PC-3 (cell line): ENCODE results near the gene MTCL3.
"Not testable (repeated sequence)": the region's sequence is repeated elsewhere in the genome, so short reads cannot be mapped to it uniquely, and the experiment has no call there.

Source experiments
- ATAC-seq: fragments of 200-7000 bp; cut with Tn5 transposase; 2 replicates; pipeline ENCODE4 v1.9.1; 2020; ENCODE audit warnings: mild to moderate bottlenecking, moderate library complexity
- BruUV-seq: library from RNA; stranded (reverse); fragments of 400-500 nt; replicated peaks from 2 replicates; lab custom pipeline; 2021; lab: Mats Ljungman, UMichigan
- CTCF ChIA-PET: fragments of 300-600 bp; sonication (Branson Sonifier 250); formaldehyde crosslinking; loops from one replicate; lab custom pipeline; 2022; ENCODE audit warnings: antibody characterized with exemption; lab: Charles Lee
- POLR2A ChIA-PET: fragments of 300-600 bp; sonication (Branson Sonifier 250); formaldehyde crosslinking; loops from one replicate; lab custom pipeline; 2022; ENCODE audit warnings: antibody characterized with exemption; ENCODE audit not compliant: unreplicated experiment; lab: Charles Lee
- DNase-seq: peaks from one replicate; pipeline ENCODE4 v3.0.0-alpha.2; 2015
- H2AFZ ChIP-seq: fragments of 300-600 bp; sonication (generic); 2 replicates; pipeline ENCODE4 v1.6.0; 2016; ENCODE audit warnings: antibody characterized with exemption, low read length
- H3F3A ChIP-seq: fragments of 300-600 bp; sonication (generic); one replicate; pipeline ENCODE4 v1.6.0; 2017; ENCODE audit warnings: antibody characterized with exemption, low read length, control low read depth, mild to moderate bottlenecking; ENCODE audit not compliant: unreplicated experiment
- H3K27ac ChIP-seq: fragments of 300-600 bp; sonication (generic); 2 replicates; pipeline ENCODE4 v1.5.1; 2016; ENCODE audit warnings: mild to moderate bottlenecking, low read length
- H3K27me3 ChIP-seq: fragments of 300-600 bp; sonication (generic); 2 replicates; pipeline ENCODE4 v1.6.1; 2016; ENCODE audit warnings: low read length, mixed read lengths
- H3K36me3 ChIP-seq: fragments of 300-600 bp; sonication (generic); 2 replicates; pipeline ENCODE4 v1.6.1; 2016; ENCODE audit warnings: low read depth, mixed run types, low read length, mixed read lengths
- H3K4me1 ChIP-seq: fragments of 300-600 bp; sonication (generic); 2 replicates; pipeline ENCODE4 v1.5.1; 2016; ENCODE audit warnings: low read length; ENCODE audit not compliant: insufficient read depth
- H3K4me2 ChIP-seq: fragments of 300-600 bp; sonication (generic); 2 replicates; pipeline ENCODE4 v1.6.0; 2016; ENCODE audit warnings: low read length
- H3K4me3 ChIP-seq: fragments of 300-600 bp; sonication (generic); 2 replicates; pipeline ENCODE4 v1.5.1; 2016; ENCODE audit warnings: mild to moderate bottlenecking, low read length, mixed read lengths
- H3K79me2 ChIP-seq: fragments of 300-600 bp; sonication (generic); 2 replicates; pipeline ENCODE4 v1.6.1; 2017; ENCODE audit warnings: low read length, mixed read lengths
- H3K9ac ChIP-seq: fragments of 300-600 bp; sonication (generic); 2 replicates; pipeline ENCODE4 v1.6.0; 2016; ENCODE audit warnings: mild to moderate bottlenecking, low read length
- H3K9me2 ChIP-seq: fragments of 300-600 bp; sonication (generic); replicated peaks from 2 replicates; pipeline ENCODE4 v1.6.1; 2016; ENCODE audit warnings: mixed run types, low read length, mixed read lengths
- H3K9me3 ChIP-seq: fragments of 300-600 bp; sonication (generic); 2 replicates; pipeline ENCODE4 v1.6.1; 2016; ENCODE audit warnings: low read length, mixed read lengths
- H4K20me1 ChIP-seq: fragments of 300-600 bp; sonication (generic); 2 replicates; pipeline ENCODE4 v1.6.1; 2016; ENCODE audit warnings: low read length, mixed read lengths
- EZH2 ChIP-seq: fragments of 300-600 bp; sonication (generic); IDR thresholded peaks from one replicate; pipeline ENCODE4 v1.6.1; 2017; ENCODE audit warnings: antibody characterized with exemption, mild to moderate bottlenecking, low read length; ENCODE audit not compliant: unreplicated experiment
- EZH2phosphoT487 ChIP-seq: fragments of 300-600 bp; sonication (generic); IDR thresholded peaks from 2 replicates; pipeline ENCODE4 v1.6.1; 2018; ENCODE audit warnings: mild to moderate bottlenecking, antibody characterized with exemption, low read length, borderline replicate concordance
- intact Hi-C: fragments of 100-400 bp; cut with micrococcal nuclease; formaldehyde crosslinking; loops from 2 replicates; pipeline ENCODE4 v1.9.0; 2023
- TF ChIP-seq, protein P1 (sequence below): fragments of 300-600 bp; sonication (generic); conservative IDR thresholded peaks from 2 replicates; pipeline ENCODE4 v1.5.1; 2017; ENCODE audit warnings: antibody characterized with exemption, low read depth, mild to moderate bottlenecking, low read length

Gene MTCL3

DNA sequence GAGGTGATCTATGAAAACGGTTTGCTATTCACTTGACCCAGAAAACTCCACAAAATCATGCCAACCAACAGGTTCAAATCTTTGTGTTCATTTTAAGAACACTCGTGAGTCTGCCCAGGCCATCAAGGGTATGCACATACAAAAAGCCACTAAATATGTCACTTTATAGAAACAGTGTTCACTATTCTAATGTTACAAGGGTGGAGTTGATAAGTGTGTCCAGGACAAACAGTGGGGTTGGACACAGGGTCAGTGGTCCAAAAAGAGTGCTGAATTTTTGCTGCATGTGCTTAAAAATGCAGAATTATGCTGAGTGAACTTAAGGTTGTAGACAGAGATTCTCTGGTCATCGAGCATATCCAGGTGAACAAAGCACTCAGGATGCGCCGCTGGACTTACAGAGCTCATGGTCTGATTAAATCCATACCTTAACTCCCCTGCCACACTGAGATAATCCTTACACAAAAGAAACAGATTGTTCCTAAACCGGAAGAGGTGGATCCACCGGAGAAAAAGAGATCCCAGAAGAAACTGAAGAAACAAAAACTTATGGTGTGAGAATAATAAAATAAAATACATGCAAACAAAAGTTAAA lies 83.4 kb downstream of the MTCL3 start:
- intact Hi-C loops: no loop called here
- H3K27me3 ChIP-seq: no peaks in the 10 kb centered on the region
- no peak overlapping the region for H3K9ac ChIP-seq
- ChIA-PET POLR2A (no interaction called here), CTCF (no interaction called here)
- BruUV-seq: no TSS peak
- no peak overlapping the region for H3K27ac ChIP-seq
- no peak for TF ChIP-seq EZH2
- TF ChIP-seq, protein P1, sequence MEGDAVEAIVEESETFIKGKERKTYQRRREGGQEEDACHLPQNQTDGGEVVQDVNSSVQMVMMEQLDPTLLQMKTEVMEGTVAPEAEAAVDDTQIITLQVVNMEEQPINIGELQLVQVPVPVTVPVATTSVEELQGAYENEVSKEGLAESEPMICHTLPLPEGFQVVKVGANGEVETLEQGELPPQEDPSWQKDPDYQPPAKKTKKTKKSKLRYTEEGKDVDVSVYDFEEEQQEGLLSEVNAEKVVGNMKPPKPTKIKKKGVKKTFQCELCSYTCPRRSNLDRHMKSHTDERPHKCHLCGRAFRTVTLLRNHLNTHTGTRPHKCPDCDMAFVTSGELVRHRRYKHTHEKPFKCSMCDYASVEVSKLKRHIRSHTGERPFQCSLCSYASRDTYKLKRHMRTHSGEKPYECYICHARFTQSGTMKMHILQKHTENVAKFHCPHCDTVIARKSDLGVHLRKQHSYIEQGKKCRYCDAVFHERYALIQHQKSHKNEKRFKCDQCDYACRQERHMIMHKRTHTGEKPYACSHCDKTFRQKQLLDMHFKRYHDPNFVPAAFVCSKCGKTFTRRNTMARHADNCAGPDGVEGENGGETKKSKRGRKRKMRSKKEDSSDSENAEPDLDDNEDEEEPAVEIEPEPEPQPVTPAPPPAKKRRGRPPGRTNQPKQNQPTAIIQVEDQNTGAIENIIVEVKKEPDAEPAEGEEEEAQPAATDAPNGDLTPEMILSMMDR: no peak
- TF ChIP-seq EZH2phosphoT487: no peak
- H3F3A ChIP-seq: no peaks in the 10 kb centered on the region
- H3K79me2 ChIP-seq: no peaks in the 10 kb centered on the region
- H3K4me3 ChIP-seq: no peak overlapping the region
- no peaks in the 10 kb centered on the region for H3K4me1 ChIP-seq
- no peaks in the 10 kb centered on the region for H4K20me1 ChIP-seq
- H3K4me2 ChIP-seq: no peak overlapping the region
- ATAC-seq (no peak), DNase-seq (no peak)
- H3K36me3 ChIP-seq: no peaks in the 10 kb centered on the region
- no peak overlapping the region for H2AFZ ChIP-seq
- no peaks in the 10 kb centered on the region for H3K9me3 ChIP-seq
- H3K9me2 ChIP-seq: no peaks in the 10 kb centered on the region

DNA sequence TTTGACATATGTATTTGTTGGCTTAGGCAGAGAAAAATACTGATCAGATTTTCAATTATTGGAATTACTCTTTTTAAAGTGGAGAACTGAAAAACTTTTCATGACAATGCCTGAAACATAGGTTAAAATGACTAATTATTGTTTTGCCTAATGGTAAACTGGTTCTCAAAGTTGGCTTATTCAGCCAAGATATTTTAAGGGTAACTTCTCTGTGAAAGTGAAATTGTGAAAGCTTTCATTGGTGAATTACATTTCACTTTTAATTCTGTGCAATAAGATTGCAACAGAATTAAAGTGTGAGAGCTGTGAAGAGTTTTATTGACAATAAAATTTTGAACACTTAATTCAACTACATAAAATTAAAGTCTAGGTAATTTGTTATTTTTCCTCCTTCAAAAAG lies 84.5 kb downstream of the MTCL3 start:
- no peaks in the 10 kb centered on the region for H3F3A ChIP-seq
- H3K9me3 ChIP-seq: no peaks in the 10 kb centered on the region
- H3K79me2 ChIP-seq: no peaks in the 10 kb centered on the region
- TF ChIP-seq EZH2: no peak
- no peak for TF ChIP-seq EZH2phosphoT487
- TF ChIP-seq, protein P1: no peak
- no peaks in the 10 kb centered on the region for H3K27me3 ChIP-seq
- intact Hi-C loops: no loop called here
- H3K27ac ChIP-seq: no peak overlapping the region
- no peaks in the 10 kb centered on the region for H3K36me3 ChIP-seq
- no peaks in the 10 kb centered on the region for H3K4me1 ChIP-seq
- DNase-seq (no peak), ATAC-seq (no peak)
- no peak overlapping the region for H2AFZ ChIP-seq
- no peak overlapping the region for H3K4me3 ChIP-seq
- no peak overlapping the region for H3K9ac ChIP-seq
- ChIA-PET CTCF (no interaction called here), POLR2A (no interaction called here)
- no peak overlapping the region for H3K4me2 ChIP-seq
- H4K20me1 ChIP-seq: no peaks in the 10 kb centered on the region
- no peaks in the 10 kb centered on the region for H3K9me2 ChIP-seq
- no TSS peak for BruUV-seq

DNA sequence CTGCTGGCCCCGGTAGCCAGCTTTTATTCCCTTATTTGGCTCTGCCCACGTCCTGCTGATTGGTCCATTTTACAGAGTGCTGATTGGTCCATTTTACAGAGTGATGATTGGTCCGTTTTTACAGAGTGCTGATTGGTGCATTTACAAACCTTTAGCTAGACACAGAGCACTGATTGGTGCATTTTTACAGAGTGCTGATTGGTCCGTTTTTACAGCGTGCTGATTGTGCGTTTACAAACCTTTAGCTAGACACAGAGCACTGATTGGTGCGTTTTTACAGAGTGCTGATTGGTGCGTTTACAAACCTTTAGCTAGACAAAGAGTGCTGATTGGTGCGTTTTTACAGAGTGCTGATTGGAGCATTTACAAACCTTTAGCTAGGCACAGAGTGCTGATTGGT lies 90.6 kb downstream of the MTCL3 start:
- intact Hi-C loops: loop anchor here (10.0 kb wide), 1 partner anchor 224 kb away; no protein-coding TSS in a partner anchor
- H3K27ac ChIP-seq, H3K4me3 ChIP-seq, ATAC-seq, H2AFZ ChIP-seq, H4K20me1 ChIP-seq, CTCF ChIA-PET, H3K4me2 ChIP-seq, DNase-seq, H3K9me3 ChIP-seq, H3F3A ChIP-seq, H3K4me1 ChIP-seq, H3K27me3 ChIP-seq, H3K79me2 ChIP-seq, BruUV-seq, H3K9ac ChIP-seq, H3K36me3 ChIP-seq, POLR2A ChIA-PET, H3K9me2 ChIP-seq: not testable (repeated sequence)
